Measurements from ENCODE around the gene GMPPB. TPM values are rescaled to one million over a fixed set of nuclear protein-coding genes. Genes with fewer than 3 reads are reported as not detected.
A peak's percentile ranks its signal among the peaks of the same experiment; 100 is the strongest.

The GMPPB gene
- total RNA-seq, 1 donor = 30.2 TPM

GRCh38 chr3:49723296-49723627 lies 489 bp downstream of the GMPPB start:
- no peak for TF ChIP-seq CTCF (IDR thresholded peaks at IDR 0.05; ENCODE audit: insufficient read depth, low read depth, low read length)
- peak overlapping the region; percentile 100 for H3K4me3 ChIP-seq (ENCODE audit: low read depth, low read length)
- DNase-seq (ENCODE audit: low read depth) = peak; percentile 59

GRCh38 chr3:49722896-49723295 lies 855 bp downstream of the GMPPB start:
- no peak for DNase-seq (ENCODE audit: low read depth)
- TF ChIP-seq CTCF (IDR thresholded peaks at IDR 0.05; ENCODE audit: insufficient read depth, low read depth, low read length) = no peak
- peak overlapping the region; percentile 100 for H3K4me3 ChIP-seq (ENCODE audit: low read depth, low read length)

GRCh38 chr3:49721896-49722781 lies 1.6 kb downstream of the GMPPB start:
- H3K4me3 ChIP-seq (ENCODE audit: low read depth, low read length) = peak overlapping the region; percentile 100
- DNase-seq (ENCODE audit: low read depth) = no peak
- no peak for TF ChIP-seq CTCF (IDR thresholded peaks at IDR 0.05; ENCODE audit: insufficient read depth, low read depth, low read length)

GRCh38 chr3:49721596-49721895 lies 2.2 kb downstream of the GMPPB start:
- no peak for DNase-seq (ENCODE audit: low read depth)
- no peak for TF ChIP-seq CTCF (IDR thresholded peaks at IDR 0.05; ENCODE audit: insufficient read depth, low read depth, low read length)
- H3K4me3 ChIP-seq (ENCODE audit: low read depth, low read length) = no peak overlapping the region

- no peak for TF ChIP-seq CTCF (IDR thresholded peaks at IDR 0.05; ENCODE audit: insufficient read depth, low read depth, low read length)
- no peak overlapping the region for H3K4me3 ChIP-seq (ENCODE audit: low read depth, low read length)
- DNase-seq (ENCODE audit: low read depth) = no peak
Measured at GRCh38 chr3:49720855-49721595, 2.7 kb downstream of the GMPPB start.

- peak; percentile 38 for TF ChIP-seq CTCF (IDR thresholded peaks at IDR 0.05; ENCODE audit: insufficient read depth, low read depth, low read length)
- DNase-seq (ENCODE audit: low read depth) = peak; percentile 94
- H3K4me3 ChIP-seq (ENCODE audit: low read depth, low read length) = peak within 1 kb of the TSS; percentile 55
Measured at GRCh38 chr3:49719214-49719884, 4.4 kb downstream of the GMPPB start, which contains the start of gene AMIGO3. TSS of gene AMIGO3 (minus strand) at chr3:49719684. CDS start at chr3:49719465, 219 bp downstream.
